Measurements from ENCODE around the gene RYK.

GRCh38 chr3:134194247-134194646 lies 56.4 kb downstream of the RYK start:
- no peak for TF ChIP-seq POLR2A (IDR thresholded peaks at IDR 0.05; ENCODE audit: low read length)
- no peak for TF ChIP-seq GATA1 (IDR thresholded peaks at IDR 0.05; ENCODE audit: low read depth, low read length)

All from erythroblast (primary cell).